Hematopoietic multipotent progenitor cell treated with erythropoietin and hydrocortisone succinate and interleukin-3 and kit ligand, for 8 days (in vitro differentiated cells): ENCODE results near the gene PITPNC1.
"Not testable (repeated sequence)": the region's sequence is repeated elsewhere in the genome, so short reads cannot be mapped to it uniquely, and the experiment has no call there.

ENCODE experiments used
- DNase-seq: peaks from one replicate; pipeline ENCODE4 v3.0.0-alpha.2; 2015

Gene PITPNC1

DNA sequence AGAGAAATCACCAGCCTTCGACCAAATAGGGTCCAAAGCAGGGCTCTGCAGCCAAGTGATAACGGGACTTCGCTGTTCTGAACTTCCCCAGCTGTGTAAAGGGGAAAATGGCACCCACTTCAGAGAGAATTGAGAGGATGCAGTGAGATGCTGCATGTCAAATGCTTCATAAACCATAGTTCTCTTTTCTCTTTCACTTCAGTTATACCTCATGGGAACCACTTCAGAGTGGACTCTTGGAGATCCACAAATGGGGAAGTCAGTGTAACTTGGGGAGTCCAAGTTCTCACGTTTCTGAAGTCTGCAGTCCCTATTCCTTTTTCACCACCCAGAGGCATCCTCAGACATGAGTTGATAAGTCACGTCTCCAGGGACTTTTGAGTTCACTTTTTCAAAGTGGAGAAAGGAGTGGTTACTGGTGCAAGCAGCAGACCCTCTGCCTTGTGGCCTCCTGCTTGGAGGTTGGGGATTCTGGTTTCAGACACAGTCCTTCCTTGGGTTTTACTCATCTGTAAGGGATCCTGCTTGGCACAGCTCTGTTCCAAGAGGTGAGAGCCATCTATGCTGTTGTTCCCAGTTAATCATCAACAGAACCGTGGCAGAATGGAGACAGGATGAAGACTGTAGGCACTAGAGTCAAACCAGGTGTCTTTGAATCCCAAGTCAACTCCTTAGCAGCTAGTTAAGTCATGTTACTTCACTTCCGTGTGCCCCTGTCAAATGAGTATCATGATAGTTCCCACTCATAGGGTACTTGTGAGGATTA lies 217.2 kb downstream of the PITPNC1 start:
- no peak for DNase-seq

DNA sequence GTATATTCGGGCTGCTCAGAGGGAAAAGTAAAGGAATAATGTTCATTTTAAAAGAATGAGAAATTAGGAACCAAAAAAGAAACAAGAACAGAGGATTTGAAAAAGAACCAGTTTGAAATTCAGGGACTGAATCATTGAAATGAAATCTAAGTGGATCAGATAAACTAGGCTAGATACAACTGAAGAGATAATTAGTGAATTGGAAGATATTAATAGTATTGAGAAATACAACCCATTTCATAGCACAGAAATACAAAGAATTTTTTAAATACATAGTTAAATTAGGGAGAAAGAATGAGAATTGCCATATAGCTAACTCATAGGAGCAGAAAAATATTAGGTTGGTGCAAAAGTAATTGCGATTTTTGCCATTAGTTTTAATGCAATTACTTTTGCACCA lies 223.3 kb downstream of the PITPNC1 start:
- no peak for DNase-seq

DNA sequence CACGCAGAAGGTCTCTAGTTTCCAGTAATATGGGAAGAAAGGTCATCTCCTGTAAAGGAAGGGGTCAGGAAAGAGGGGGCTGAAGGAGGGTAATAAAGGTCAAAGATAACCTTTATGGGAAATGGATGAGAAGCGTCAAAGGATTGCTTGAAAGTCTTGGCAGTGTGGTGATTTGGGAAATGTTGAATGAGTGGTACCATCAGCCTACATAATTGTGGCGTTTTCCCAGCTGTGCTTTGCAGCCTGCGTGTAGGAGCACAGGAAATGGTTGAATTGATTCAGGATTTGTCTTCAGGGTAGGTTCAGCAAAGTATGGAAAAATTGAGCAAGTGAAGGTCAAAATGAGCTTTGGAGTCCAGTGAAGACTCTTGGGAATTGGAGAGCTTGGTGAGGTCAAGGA lies 224.8 kb downstream of the PITPNC1 start:
- no peak for DNase-seq

DNA sequence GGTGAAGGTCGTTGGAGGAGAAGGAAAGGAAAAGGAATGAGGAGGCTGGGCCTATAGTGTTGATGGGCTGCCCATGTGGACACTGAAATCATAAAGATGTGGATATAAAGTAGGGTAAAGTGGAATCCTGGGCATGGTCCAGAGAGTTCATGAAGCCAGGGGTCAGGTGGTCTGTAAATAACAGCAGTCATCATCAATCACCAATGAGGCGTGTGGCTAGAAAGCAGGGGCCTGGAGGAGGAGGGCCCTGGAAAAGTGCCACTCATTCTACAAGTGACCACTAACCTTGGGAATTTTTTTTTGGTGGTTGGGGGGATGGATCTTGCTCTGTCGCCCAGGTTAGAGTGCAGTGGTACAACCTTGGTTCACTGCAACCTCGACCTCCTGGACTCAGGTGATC lies 225.4 kb downstream of the PITPNC1 start:
- no peak for DNase-seq

DNA sequence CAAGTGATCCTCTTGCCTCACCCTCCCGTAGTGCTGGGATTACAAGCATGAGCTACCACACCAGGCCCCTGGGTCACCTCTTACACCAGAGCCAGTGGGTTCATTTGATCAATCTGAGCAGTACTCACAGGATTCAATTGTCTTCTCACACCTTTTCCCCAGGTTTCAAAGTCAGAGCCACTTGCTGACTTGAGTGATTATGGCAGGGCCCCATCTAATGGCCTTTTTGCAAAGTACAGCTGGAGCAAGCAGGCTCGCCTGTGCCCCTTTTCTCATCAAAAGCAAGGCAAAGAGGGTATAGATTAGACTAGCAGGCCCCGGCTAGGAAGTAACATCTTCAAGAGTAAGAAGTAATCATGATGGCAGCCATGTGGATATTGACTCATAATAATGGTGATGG lies 225.9 kb downstream of the PITPNC1 start:
- DNase-seq: peak; percentile 20

DNA sequence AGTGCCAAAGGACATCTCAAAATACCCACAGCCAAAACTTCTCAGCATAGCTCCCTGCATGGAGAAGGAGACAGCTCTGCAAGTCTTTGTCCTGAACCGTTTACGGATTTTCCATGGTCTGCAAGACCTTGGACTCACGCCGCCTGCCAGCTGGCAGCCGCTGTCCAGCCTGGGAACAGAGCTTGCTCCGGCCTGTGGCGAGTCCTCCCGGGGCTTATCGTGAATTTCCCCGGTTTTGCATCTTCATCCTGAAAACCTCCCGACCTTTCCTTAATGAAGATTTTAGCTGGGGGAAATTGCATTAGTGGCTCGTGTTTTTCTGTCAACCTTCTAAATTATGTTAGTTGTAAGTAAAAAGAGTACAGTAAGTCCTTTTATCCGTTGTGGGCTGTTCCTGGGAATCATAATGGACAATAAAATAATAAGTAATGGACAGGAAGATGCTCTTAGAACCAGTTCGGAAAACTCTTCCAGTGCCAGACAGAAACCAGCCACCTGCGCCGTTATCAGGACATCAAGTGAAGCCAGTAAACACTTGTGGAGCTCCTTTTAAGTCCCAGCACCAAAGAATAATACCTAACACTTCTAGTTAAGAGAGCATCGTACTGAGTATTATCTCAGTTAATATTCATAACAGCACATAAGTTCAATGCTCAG lies 228.3 kb downstream of the PITPNC1 start:
- no peak for DNase-seq

DNA sequence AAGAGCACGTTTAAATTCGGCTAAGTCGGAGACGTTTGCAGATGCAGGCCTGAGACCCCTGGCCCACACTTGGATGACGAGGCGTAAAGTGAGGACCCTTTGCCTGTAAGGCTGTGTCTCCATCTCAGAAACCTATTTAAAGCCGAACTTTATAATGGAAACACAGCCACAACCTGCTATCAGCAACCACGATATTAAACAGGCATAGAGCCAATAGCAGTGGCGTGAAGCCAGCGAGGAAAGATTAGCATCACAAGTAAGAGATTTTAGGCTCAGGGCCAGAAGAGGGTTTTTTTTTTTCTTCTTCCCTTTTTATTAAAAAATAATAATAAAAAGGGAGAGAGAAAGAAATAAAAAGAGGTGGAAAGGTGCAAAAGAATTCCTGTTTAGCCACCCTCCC lies 229.4 kb downstream of the PITPNC1 start:
- peak; percentile 31 for DNase-seq

DNA sequence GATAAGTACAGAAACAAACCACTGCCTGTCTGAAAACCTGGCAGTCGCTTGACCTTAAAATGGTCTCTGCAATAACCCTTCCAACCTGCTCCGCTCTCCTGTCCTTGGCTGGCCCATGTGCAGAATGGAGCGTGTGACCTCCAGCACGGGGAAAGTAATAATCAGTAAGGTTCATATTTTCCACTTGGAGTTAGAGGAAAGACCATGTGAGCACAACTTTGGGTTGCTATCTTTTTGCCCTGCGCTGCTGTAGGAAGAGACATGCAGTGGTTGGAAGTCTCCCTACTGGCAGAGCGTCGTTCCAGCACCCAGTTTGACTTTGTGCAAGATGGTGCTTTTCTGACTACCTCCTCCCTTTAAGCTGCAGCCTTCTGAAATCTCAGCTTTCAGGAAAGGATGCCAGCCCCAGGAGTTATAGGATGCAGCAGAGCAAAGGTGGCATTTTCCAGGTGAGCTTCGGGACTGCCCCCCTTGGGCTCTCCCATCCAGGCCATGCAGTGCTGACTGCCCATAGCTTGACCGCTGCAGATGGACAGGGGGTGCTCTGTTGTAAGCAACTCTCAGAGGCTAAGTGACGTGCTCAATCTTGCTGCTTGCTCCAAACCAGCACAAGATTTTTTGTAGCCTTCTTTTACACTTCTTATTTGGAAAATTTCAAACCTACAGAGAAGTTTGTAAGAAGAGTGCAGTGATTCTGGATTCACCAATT lies 230.0 kb downstream of the PITPNC1 start:
- DNase-seq: no peak

DNA sequence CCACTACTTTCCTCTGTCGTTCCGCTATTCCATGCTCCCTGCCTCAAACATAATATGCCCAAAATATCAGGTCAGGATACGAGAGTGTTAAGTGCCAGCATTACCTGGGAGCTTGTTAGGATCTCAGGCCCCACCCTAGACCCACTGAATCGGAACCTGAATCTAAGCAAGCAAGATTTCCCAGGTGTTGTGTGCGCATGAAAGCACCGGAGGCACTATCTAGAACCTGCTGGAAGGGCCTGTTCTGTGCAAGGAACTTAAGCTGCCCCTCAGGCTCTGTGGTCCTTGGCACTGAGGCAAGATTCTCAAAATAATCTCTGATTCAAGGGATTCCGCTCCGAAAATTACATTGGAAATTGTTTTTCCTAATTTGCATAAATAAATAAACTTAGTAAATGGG lies 233.0 kb downstream of the PITPNC1 start:
- no peak for DNase-seq

DNA sequence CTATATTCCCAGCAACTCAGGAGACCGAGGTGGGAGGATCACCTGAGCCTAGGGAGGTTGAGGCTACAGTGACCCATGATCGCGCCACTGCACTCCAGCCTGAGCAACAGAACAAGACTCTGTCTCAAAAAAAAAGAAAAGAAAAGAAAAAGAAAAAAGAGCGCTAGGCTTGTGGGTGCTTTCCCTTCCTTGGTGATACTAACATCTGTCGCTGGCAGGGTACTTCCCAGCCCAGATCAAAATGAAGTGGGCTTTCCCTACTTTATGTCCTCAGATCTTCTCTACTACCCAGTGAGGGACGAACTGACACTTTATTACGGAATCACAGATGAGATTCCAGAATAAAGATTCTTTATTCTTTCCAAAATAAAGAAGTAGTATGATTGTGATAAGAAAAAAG lies 236.9 kb downstream of the PITPNC1 start:
- no peak for DNase-seq

DNA sequence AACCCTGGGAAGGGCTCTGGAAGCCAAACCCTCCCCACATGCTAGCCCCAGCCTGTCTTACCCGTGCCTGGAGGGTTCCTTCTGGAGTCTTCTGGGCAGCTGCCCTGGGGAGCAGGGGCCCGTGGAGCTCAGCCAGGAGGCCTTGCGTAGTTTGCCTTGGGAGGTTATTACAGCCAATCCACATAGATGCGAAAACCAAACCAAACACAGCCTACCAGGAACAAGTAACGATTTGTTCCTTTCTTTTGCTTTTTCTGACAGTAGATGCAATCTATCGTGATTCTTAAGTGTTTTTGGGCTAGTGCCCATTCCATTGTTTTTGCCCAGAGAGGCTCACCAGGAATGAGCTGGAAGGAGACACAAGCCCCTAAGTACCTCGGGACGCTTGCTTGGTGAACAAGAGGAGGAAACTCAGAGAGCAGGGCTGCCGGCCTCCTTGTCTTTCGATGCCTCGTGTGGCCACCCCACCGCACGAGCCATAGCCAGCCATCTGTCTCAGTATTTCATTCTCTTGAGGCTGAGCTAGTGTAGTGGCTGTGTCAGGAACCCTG lies 238.0 kb downstream of the PITPNC1 start:
- DNase-seq: no peak

DNA sequence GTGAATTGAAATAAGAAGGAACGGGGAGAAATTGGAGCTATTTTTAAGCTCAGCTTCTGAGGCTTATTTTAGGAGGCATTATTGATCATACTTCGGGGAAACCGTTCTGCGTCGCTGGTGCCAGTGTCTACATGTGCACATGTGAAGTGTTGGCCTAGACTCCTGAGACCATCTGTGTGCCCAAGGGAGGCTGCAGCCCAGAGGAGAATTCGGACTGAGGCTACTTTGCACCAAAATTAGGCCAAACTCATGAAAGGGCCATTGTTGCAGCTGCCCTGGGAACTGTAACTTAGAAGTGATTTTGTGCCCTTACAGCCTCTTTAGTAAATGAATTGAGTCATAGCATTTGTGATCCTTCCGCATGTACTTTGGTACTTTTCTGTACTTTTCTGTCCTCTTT lies 238.7 kb downstream of the PITPNC1 start:
- DNase-seq: no peak

DNA sequence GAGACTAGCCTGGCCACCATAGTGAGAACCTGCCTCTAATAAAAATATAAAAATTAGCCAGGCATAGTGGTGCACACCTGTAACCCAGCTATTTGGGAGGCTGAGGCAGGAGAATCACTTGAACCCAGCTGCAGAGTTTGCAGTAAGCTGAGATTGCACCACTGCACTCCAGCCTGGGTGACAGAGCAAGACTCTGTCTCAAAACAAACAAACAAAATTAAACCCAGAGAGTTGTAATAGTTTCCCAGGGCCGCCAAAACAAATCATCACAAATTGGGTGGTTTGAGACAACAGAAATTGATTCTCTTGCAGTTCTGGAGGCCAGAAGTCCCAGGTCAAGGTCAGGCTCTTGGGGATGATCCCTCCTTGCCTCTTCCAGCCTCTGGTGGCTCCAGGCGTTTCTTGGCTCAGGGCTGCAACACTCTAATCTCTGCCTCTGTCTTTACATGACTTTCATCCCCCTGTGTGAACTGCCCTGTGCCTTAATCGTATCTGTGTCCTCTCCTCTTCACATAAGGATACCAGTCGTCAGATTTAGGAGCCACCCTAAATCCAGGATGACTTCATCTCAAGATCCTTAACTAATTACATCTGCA lies 240.3 kb downstream of the PITPNC1 start:
- DNase-seq: no peak

DNA sequence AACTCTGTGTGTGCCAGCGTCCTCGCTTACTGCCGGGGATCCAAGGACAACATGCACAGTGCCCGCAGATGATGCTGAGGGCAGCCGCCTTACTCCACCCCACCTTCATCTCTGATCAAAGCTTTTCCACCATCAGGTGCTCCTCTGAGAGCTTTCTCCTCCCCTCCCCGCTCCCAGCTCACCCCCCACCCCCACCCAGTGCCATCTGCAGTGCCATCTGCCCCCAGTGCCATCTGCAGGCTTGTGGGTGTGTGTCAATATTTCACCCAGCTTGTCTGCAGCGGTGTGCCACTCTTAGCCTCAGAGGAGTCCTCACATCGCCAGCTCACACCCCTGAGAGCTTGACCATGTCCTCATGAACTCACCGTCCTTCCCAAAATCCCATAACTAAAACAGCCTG lies 242.5 kb downstream of the PITPNC1 start:
- no peak for DNase-seq

DNA sequence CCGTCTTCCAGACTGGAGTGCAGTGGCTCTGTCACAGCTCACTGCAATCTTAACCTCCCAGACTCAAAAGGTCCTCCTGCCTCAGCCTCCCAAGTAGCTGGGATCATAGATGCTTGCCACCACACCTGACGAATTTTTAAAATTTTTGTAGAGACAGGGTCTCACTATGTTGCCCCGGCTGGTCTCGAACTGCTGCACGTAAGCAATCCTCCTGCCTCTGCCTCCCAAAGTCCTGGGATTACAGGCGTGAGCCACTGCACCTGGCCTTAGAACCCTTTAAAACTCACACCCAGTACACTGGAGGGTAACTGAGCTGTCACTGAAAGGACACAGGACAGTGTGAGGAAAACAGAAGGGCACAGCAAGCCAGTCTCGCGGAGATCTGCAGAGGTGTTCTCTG lies 243.0 kb downstream of the PITPNC1 start:
- no peak for DNase-seq

DNA sequence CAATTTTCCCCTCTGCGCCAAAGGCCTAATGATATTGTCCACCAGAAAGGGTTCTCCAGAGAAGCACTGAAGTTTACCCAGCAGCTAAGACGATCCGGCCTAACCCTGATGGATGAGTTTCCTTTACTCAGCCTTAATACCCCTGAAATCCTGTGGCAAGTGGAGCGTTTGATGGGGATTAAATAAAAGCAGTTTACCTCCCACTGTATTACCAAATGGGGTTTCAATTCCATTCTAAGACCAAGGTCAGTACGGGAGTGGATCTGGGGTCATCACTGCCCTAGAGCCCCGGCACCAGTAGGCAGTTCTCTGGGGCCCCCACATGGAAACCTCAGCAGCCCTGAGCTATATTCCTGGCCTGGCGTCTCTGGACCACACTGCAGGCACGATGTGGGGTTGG lies 243.6 kb downstream of the PITPNC1 start:
- DNase-seq: no peak

DNA sequence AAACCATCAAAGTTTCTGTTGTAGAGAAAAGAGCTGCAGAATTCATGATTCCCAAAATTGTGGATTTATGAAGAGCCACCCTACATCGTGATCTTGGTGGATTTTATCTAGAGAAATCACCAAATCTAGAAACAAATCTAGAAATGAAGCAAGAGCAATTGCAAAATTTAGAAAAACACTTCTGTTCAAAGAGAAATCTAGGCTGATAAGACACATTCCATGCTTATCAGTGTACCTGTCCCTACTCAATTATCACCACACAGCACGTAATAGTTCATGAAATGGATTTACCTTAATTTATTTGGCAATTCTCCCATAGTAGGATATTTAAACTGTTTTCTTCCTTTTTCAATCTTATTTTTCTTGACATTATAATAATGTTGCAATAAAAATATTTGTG lies 246.7 kb downstream of the PITPNC1 start:
- no peak for DNase-seq

DNA sequence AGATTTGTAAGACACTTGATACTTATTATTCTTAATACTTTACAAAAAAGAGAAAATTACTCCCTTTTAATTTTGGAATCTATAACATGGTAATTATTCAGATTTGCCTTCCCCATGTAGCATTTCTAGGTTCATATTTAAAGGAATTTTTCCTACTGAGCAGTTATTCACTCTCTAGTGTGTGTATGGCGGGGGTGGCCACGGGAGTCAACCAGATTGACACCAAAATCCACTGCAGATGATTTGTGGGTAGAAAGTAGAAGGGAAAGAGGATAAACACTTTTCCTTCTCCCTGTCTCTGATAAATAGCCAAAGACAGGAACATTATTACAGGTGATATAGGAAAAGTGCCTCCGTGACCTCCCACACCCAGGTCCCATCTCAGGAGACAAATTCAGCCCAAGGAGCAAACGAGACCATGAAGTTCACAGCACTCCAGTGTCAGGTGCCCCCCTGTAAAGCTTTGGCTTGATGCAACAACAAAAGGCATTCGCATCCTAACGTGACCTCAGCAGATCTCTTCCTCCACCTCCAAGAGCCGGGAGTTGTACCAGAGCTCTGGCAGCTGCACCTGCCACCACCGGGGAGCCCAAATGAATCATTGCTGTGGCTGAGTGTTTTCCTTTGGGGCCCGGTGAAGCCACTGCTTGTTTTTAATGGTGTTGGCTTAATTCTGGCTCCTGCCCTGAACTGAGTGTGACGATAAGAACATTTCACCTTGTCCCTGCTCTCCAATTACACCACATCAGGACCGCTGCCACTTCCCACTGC lies 248.0 kb downstream of the PITPNC1 start:
- DNase-seq: no peak

DNA sequence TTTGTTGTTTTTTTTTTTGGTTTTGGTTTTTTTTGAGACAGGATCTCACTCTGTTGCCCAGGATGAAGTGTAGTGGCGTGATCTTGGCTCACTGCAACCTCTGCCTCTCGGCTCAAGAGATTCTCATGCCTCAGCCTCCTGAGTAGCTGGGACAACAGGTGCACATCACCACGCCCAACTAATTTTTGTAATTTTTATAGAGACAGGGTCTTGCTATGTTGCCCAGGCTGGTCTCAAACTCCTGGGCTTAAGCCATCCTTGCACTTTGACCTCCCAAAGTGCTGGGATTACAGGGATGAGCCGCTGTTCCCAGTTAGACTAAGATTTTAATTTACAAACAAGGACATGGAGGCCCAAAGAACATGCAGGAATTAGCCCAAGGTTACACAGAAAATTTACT lies 248.9 kb downstream of the PITPNC1 start:
- DNase-seq: no peak

DNA sequence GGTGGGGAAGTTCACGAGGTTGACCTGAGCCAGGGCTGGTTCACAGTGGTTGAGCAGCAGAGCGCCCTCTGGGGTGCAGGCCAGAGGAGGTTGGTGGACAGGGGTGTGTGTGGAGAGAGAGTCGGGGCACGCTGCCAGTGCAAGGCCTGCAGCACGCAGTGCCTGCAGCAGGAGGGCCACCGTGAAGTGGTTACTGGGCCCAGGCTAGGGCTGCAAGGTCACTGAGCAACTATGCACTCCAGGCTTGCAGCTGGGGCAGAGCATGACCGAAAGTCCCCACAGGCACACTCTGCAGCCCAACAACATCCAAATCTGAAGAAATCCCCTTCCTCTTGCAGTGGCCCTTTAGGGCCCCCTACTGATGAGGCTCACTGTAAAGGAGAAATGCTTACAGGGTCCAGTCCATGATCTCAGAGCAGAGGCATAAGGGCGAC lies 251.5 kb downstream of the PITPNC1 start:
- DNase-seq: no peak

DNA sequence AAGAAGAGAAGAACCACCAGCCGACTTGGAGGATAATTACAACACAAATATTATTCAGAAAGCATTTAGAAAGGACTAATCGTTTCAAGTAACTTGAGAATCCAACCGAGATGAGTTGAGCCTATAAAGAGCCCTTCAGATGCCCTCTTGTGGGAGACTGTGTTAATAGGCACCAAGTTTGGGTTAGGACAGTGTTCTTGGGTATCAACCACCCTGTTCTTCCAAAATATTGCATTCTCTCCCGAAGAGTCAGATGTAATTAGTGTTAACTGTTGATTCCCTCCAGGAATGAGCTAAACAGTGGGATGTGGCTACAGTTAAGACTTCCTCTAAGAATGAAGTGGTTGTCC lies 252.9 kb downstream of the PITPNC1 start:
- DNase-seq: peak; percentile 22

DNA sequence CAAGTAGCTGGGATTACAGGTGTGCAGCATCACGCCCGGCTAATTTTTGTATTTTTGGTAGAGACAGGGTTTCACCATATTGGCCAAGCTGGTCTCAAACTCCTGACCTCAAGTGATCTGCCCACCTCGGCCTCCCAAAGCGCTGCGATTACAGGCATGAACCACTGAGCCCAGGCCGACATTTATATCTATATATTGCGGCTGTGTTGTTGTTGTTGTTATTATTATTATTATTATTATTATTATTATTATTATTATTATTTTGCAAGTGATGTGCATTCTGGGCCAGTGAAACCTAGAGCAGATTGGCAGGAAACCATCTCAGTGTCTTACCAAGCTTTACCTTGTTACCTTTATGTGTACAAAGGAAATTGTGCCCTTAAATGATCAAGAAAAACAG lies 253.8 kb downstream of the PITPNC1 start:
- not testable (repeated sequence) for DNase-seq

DNA sequence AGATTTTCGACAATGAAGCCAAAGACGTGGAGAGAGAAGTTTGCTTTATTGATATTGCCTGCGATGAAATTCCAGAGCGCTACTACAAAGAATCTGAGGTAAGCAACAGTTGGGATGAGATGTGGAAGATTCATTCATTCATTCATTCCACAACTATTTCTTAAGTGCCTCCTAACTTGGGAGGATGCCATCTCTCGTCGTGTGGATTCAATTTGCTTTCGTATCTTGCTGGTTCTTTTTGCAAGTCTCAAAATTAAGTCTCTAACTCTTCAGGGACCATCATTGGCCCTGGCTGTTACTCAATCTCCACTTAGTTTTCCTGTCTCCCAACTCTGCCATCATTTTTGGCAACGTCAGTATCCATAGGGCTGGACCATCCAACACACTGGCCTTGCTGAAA lies 255.1 kb downstream of the PITPNC1 start:
- DNase-seq: no peak
